ENCODE measurements around the gene OLFM4.
"Not testable (repeated sequence)": the region's sequence is repeated elsewhere in the genome, so short reads cannot be mapped to it uniquely, and the experiment has no call there.

Gene OLFM4, protein sequence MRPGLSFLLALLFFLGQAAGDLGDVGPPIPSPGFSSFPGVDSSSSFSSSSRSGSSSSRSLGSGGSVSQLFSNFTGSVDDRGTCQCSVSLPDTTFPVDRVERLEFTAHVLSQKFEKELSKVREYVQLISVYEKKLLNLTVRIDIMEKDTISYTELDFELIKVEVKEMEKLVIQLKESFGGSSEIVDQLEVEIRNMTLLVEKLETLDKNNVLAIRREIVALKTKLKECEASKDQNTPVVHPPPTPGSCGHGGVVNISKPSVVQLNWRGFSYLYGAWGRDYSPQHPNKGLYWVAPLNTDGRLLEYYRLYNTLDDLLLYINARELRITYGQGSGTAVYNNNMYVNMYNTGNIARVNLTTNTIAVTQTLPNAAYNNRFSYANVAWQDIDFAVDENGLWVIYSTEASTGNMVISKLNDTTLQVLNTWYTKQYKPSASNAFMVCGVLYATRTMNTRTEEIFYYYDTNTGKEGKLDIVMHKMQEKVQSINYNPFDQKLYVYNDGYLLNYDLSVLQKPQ

GRCh38 chr13:53028637-53029203, at the start of gene OLFM4:
OLFM4 (plus strand) TSS chr13:53028813; CDS start chr13:53028837, 24 bp downstream.
- no peak for DNase-seq

- DNase-seq = no peak
These were observed 49.6 kb upstream of the OLFM4 start for GRCh38 chr13:52978989-52979388.

DNA sequence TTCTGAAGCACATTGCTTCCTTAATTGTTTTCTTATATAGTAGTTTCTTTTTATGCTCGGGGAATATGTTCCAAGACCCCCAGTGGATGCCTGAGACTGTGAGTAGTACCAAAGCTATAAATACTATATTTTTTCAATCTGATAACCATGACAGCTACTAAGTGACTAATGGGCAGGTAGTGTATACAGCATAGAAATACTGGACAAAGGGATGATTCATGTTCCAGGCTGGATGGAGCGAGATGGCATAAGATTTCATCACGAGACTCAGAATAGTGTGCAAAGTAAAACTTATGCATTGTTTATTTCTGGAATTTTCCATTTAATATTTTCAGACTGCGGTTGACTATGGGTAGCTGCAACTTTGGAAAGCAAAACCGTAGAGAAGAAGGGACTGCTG, 47.9 kb upstream of the OLFM4 start:
- no peak for DNase-seq

DNA sequence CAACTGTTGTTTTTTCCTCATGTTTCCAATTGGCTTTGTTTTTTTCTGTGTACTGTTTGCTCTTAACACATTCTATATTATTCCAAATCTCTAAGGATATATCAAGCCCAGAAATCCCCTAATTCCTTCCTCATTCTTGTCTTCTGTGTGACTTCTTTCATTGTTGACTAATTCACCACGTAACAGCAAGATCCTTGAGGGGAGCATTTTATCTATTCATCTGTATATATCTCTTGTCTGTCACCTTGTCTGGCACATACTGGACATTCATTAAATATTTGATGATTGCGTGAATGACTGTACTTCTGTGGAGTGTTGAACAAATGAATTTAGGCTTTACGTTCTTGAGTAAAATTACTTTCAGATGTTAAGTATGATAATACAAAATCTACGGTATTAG, 44.8 kb upstream of the OLFM4 start:
- DNase-seq = no peak

- DNase-seq = no peak
These were observed 43.7 kb upstream of the OLFM4 start for GRCh38 chr13:52984881-52985363.

DNA sequence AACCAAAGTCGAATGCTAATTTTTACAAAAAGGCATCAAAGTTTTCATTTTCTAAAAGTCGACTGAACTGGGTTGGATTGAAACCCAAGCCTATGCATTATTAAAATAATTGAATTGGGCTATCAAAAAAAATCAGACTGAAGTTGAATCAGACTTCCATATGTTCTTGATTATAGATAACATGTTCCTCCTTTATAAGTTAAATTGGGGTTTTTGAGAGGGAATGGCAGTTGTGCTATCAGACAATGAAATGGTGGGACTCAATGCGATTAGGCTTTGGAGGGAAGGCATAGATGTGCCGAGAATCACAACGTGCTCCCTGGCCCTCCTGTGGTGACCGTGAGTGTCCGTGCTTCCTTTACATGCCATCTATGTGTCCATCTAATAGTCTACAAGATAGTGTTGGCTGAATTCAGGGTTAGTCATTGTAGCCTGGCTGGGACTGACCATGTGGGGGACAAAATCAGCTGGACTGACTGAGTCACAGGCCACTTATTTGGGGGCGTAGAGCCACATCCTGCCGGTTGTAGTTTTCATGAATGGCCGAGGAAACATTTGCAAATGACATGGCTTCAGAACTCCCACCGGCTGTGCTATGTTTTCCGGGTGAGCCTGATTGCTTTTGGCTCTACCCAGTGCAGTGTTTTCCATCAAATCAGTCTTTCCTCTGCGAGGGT, 37.1 kb upstream of the OLFM4 start:
- DNase-seq = no peak

DNA sequence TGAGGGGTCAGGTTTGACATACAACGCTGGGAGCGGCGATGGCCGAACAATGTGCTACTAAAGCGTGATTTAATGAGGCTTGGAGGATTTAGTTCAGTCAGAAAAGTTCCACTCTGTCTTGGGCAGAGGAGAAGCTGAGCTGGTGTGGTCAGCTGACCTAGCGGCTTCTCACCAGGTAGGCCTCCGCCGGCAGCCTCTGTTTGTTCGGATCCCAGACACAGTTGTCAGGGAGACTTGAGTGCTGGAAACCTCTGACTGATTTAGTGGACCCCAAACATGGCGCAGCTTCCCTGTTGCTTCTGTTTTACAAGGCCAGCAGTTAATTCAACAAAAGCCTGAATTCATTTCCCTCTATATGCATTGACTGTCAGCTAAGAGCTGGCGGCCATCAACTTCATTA, 36.5 kb upstream of the OLFM4 start:
- no peak for DNase-seq

- DNase-seq = no peak
These were observed 34.6 kb upstream of the OLFM4 start for GRCh38 chr13:52994051-52994450.

GRCh38 chr13:52994865-52995264, 33.7 kb upstream of the OLFM4 start:
- DNase-seq = no peak

DNA sequence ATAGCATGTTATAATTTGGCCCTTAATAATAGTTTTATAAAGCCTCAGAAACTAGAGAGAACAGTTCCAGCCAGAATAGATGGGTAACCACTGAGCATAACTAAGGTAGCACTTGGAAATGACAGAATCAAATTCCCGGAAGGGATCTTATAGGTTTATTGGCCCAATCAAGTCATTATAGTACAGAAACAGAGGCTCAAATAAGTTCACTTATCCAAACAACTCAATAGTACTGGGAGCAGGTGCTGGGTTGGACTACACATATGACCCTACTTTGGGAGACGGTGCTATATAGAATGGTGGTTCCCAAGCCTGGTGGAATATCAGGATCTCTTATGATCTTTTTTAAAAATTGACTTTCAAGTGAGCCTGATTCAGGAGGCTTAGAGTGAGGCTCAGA, 32.7 kb upstream of the OLFM4 start:
- no peak for DNase-seq

DNA sequence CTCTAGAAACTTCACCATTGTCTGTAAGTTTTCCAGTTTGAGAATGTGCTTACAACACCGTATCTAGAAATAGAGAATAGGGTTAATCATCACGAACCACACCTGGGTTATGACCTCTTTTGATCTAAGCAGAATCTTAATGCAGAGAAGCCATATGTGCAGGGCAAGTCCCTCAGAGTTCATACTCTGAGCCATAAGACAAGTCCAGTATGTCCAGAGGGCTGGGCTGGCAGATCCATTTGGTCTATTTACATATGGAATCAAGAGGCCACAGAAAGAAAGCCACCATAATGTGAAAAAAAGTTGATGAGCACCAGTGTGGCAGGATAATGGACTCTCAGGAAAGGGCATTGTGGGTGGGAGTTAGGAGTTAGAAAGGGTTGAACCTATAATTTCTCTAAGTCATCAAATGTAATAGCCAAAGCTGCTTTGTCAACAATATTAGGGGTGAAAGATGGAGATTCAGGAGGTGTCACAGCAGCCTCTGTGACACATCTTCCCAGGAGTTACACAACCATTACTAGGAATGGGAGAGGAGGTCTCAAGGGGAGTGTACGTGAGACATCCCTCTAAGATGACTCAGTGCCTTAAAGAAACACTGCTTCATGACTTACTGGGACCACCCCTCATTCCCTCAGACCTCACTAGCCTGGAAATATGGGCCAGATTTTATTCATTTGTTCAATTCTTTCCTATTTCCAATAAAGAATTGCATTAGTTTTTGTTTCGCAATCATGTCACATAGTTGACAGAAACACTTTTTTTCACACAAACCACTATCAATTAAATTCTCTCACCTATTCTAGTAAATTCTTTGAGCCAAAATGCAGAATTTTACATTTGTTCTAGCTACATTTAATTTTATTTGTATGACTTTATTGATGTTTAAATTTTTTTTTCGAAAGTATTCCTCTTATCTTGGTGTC, 30.4 kb upstream of the OLFM4 start:
- no peak for DNase-seq

DNA sequence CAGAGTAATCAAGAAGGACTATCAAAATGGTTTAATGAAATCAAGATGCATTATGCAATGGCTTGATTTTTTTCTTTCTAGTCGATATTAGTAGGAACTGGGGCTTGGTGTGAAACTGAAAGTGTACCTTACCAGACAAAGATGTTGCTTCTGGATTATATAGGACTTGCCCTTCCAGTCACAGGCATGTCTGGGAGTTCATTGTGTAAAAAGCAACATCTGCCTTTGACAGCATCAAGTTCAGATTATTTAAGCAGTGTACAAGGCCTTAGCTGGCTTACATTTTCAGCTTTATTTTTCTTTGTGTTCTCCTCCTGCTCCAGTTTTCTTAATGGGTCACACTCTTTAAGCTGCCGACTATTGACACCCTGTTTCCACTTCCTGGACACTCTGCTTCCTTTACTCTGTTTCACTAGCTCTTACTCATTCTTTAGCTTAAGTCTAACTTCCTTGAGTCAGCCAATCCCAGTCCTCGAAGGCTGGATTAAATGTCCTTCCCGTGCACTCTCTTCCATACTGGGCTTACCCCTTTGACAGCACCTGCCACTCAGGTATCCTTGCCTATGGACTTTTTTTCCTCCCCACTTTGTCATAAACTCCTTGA, 29.4 kb upstream of the OLFM4 start:
- DNase-seq = no peak

GRCh38 chr13:53001444-53002225, 27.0 kb upstream of the OLFM4 start:
- no peak for DNase-seq

DNA sequence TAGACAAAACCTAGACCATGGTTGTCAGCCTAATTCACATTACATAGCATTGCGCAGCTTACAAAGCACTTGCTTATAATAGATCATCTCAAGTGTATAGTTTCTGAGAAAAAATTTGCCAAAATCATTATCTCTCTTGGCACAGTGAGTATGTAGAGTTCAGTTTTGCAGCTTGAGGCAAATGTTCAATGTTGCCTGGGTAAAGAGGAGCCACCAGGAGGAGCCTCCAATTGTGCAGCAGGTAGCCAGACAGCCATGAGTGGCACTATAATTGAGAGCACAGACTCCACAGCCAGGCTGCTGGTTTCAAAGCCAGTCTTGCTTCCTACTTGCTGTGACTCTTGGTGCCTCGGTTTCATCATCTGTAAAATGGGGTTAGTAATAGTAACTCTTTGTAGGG, 24.0 kb upstream of the OLFM4 start:
- DNase-seq = no peak

DNA sequence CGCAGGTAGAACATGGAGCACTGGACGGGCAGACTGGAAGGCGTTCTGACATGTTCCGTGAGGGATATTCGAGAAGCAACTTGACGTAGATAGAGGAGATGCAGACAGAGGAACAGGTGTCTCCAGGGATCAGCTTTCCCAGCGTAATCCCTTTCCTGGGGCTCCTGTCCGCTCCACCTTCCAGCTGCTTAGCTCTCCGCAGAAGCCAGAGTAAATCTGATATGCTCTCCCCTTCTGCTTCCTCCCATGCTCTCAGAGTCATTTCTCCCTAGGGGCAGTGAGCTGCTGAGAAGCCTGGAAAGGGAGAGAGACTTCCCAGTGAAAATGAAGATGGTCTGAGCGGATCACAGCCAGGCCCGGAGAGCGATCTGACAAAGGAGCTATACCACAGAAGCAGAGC, 23.0 kb upstream of the OLFM4 start:
- DNase-seq = no peak

DNA sequence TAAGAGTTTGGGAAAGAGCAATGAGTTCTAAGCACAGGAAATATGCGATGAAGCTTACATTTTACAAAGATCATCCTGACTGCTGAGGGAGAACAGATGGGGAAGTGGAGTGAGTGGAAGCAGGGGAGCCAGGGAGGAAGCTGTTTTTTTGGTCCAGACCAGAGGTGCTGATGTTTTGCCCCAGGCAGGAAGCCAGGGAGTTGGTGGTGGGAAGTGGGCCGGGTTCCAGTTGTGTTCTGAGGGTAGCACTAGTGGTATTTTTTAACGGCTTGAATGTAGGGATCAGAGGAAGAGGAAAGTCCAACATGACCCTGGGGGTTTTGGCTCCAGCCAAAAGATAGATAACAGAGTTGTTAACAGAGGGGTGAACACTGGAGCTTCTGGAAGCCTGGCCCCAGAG, 20.7 kb upstream of the OLFM4 start:
- DNase-seq = no peak

- DNase-seq = no peak
These were observed 18.1 kb upstream of the OLFM4 start for GRCh38 chr13:53010374-53011105.

- no peak for DNase-seq
These were observed 15.9 kb upstream of the OLFM4 start for GRCh38 chr13:53012707-53013106.

DNA sequence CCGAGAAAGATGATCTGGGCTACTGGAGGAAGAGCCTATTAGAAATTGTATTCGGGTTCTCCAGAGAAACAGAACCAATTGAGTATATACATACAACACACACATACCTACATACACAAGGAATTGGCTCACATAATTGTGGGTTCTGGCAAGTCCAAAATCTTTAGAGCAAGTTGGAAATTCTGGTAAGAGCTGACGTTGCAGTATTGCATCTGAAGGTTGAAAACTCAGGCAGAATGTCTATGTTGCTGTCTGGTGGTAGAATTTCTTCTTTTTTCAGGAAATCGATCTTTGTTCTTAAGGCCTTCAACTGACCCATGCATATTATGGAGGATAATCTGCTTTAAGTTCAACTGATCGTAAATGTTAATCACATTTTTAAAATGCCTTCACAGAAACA, 15.5 kb upstream of the OLFM4 start:
- no peak for DNase-seq

GRCh38 chr13:53014018-53014417, 14.6 kb upstream of the OLFM4 start:
- not testable (repeated sequence) for DNase-seq

Data from NCI-H1417 treated with DMSO at 0.1 percent for 48 hours (cell line).